Measurements from ENCODE around the gene EMX1.

Gene EMX1

DNA sequence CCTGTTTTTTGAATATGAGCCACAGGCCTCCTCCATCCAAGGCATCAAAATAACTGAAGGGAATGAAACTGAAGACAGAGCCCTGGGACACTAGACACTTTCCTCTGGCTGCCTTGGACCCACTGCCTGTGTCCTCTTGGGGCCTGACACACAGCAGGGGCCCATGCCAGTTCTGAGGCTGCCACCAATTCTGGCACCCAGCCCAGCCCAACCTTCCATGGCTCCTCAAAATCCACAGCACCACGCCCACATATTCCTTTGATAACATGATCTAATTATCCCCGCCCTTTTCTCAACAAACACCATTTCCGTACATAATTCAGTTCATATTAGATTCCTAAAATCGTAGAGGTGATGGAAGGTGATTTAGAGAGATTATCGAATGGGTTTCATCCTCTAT lies 64.2 kb downstream of the EMX1 start:
- DNase-seq (ENCODE audit: low read depth, low spot score) = no peak
- no peaks in the 10 kb centered on the region for H3K27me3 ChIP-seq (ENCODE audit: control insufficient read depth, insufficient read depth, low read length)
- no peak overlapping the region for H3K4me3 ChIP-seq (ENCODE audit: low read length)
- H3K4me1 ChIP-seq (ENCODE audit: control insufficient read depth, insufficient read depth, low read length) = no peaks in the 10 kb centered on the region
- no peak overlapping the region for H3K27ac ChIP-seq (ENCODE audit: low read length)
- H3K9me3 ChIP-seq (ENCODE audit: control insufficient read depth, insufficient read depth, low read length) = no peaks in the 10 kb centered on the region
- WGBS (ENCODE audit: insufficient coverage, insufficient read length) = 97% methylated on average over 4 of the region's 5 CpGs
- no peaks in the 10 kb centered on the region for H3K36me3 ChIP-seq (ENCODE audit: control insufficient read depth, insufficient read depth, low read length)

DNA sequence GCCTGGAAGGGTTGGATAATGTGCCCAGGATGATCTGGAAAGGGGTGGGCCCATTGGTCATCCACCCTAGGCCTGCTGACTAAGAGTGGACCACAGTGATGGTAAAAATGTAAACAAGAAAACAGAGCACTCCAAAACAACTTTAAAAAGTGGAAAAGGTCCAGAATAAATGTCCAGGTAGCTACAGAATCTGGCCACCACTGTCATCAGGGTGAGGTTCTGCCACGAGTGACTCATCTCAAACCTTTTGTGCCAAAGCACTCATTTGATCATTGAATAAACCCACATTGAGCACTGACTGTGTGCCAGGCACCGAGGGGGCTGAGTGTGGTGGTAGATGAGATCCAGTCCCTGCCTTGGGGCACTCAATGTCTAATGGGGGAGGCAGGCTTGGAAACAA lies 64.9 kb downstream of the EMX1 start:
- no peaks in the 10 kb centered on the region for H3K27me3 ChIP-seq (ENCODE audit: control insufficient read depth, insufficient read depth, low read length)
- no peak overlapping the region for H3K27ac ChIP-seq (ENCODE audit: low read length)
- no peak overlapping the region for H3K4me3 ChIP-seq (ENCODE audit: low read length)
- DNase-seq (ENCODE audit: low read depth, low spot score) = no peak
- WGBS (ENCODE audit: insufficient coverage, insufficient read length) = no CpG with 5 or more reads among the region's 2 CpGs
- no peaks in the 10 kb centered on the region for H3K4me1 ChIP-seq (ENCODE audit: control insufficient read depth, insufficient read depth, low read length)
- no peaks in the 10 kb centered on the region for H3K9me3 ChIP-seq (ENCODE audit: control insufficient read depth, insufficient read depth, low read length)
- H3K36me3 ChIP-seq (ENCODE audit: control insufficient read depth, insufficient read depth, low read length) = no peaks in the 10 kb centered on the region

DNA sequence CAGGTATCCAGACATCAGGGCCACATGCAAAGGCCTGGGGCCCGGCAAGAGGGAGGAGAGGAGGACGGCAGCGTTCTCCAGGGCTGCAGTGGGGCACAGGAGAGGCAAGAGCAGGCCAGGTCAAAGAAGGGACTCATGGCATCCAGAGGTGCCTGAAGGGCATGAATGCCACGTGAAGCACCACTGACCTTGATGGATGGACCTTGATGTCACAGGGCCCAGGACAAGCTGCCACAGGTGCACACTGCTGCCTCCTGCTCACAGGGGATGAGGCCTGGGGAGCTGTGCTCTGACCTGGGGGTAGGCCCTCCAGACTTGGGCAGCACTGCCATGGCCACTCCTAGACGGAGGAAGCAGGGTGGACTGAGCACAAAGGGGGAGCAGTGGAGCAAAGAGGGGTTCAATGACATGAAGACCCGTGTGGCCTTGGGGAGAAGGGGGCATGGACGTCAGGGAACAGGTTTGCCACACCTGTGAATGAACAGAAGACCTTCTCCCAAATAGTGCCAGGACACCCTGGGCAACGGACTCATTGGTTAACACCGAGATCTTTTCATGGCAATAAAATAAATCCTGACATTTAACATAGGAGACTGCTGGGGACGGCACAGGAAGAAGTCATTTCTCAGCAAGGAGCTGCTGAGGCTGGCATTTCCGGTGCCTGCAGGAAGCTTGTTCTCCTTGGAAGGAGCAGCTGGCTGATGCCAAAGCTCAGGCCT lies 65.6 kb downstream of the EMX1 start:
- DNase-seq (ENCODE audit: low read depth, low spot score) = no peak
- Histone ChIP-seq H3K27ac (ENCODE audit: low read length) (no peak overlapping the region), H3K27me3 (ENCODE audit: control insufficient read depth, insufficient read depth, low read length) (no peaks in the 10 kb centered on the region), H3K36me3 (ENCODE audit: control insufficient read depth, insufficient read depth, low read length) (no peaks in the 10 kb centered on the region), H3K9me3 (ENCODE audit: control insufficient read depth, insufficient read depth, low read length) (no peaks in the 10 kb centered on the region), H3K4me3 (ENCODE audit: low read length) (no peak overlapping the region), H3K4me1 (ENCODE audit: control insufficient read depth, insufficient read depth, low read length) (no peaks in the 10 kb centered on the region)
- WGBS (ENCODE audit: insufficient coverage, insufficient read length) = no CpG with 5 or more reads among the region's 11 CpGs

- Histone ChIP-seq H3K27ac (ENCODE audit: low read length) (no peak overlapping the region), H3K4me1 (ENCODE audit: control insufficient read depth, insufficient read depth, low read length) (no peaks in the 10 kb centered on the region), H3K36me3 (ENCODE audit: control insufficient read depth, insufficient read depth, low read length) (no peaks in the 10 kb centered on the region), H3K27me3 (ENCODE audit: control insufficient read depth, insufficient read depth, low read length) (no peaks in the 10 kb centered on the region), H3K9me3 (ENCODE audit: control insufficient read depth, insufficient read depth, low read length) (no peaks in the 10 kb centered on the region), H3K4me3 (ENCODE audit: low read length) (no peak overlapping the region)
- DNase-seq (ENCODE audit: low read depth, low spot score) = no peak
- WGBS (ENCODE audit: insufficient coverage, insufficient read length) = no CpG with 5 or more reads among the region's 10 CpGs
Measured at GRCh38 chr2:72983500-72984161, 66.3 kb downstream of the EMX1 start.

DNA sequence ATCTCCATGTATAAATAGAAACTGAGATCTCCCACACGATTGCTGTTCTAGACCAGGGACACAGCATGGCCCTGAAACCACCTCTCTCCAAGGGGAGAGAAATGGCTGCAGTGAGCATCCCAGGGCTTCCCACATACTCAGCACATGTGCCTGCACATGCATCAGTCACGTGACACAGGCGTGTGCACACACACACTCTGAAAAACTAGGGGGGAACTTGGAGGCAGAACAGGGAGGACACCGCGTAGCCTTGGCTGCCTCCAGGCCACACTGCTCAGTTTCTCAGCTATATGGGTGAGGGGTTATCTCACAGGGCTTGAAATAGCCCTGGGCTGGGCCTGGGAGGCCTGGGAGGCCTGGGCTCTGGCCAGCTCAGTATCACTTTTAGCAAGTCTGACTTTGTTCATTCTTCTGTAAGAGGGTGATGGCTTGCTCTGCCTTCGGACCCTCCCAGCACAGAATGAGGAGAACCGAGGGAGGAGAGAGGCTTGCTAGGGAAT lies 66.9 kb downstream of the EMX1 start:
- Histone ChIP-seq H3K4me3 (ENCODE audit: low read length) (no peak overlapping the region), H3K4me1 (ENCODE audit: control insufficient read depth, insufficient read depth, low read length) (no peaks in the 10 kb centered on the region), H3K27me3 (ENCODE audit: control insufficient read depth, insufficient read depth, low read length) (no peaks in the 10 kb centered on the region), H3K27ac (ENCODE audit: low read length) (no peak overlapping the region), H3K36me3 (ENCODE audit: control insufficient read depth, insufficient read depth, low read length) (no peaks in the 10 kb centered on the region), H3K9me3 (ENCODE audit: control insufficient read depth, insufficient read depth, low read length) (no peaks in the 10 kb centered on the region)
- DNase-seq (ENCODE audit: low read depth, low spot score) = no peak
- no CpG with 5 or more reads among the region's 7 CpGs for WGBS (ENCODE audit: insufficient coverage, insufficient read length)
